DOHH2 (cell line): ENCODE data around the gene CLCA2.

Experiments
- H3F3A ChIP-seq: fragments of 200-600 bp; sonication (generic), shearing (Covaris generic); 2 replicates; pipeline ENCODE4 v1.6.0; 2016; ENCODE audit warnings: antibody characterized with exemption, mild to moderate bottlenecking; ENCODE audit not compliant: control insufficient read depth, insufficient read depth
- H3K27ac ChIP-seq: fragments of 200-600 bp; sonication (generic); 2 replicates; pipeline ENCODE4 v1.5.1; 2014; ENCODE audit warnings: low read depth, mild to moderate bottlenecking, low read length, moderate library complexity
- H3K27me3 ChIP-seq: fragments of 200-600 bp; sonication (generic); 2 replicates; pipeline ENCODE4 v1.6.1; 2014; ENCODE audit warnings: mild to moderate bottlenecking, low read length, mixed read lengths; ENCODE audit not compliant: control insufficient read depth
- H3K36me3 ChIP-seq: fragments of 200-600 bp; sonication (generic); 2 replicates; pipeline ENCODE4 v1.6.1; 2014; ENCODE audit warnings: mild to moderate bottlenecking, low read length, moderate library complexity, mixed read lengths; ENCODE audit not compliant: control insufficient read depth
- H3K4me1 ChIP-seq: fragments of 200-600 bp; sonication (generic); 2 replicates; pipeline ENCODE4 v1.6.1; 2014; ENCODE audit warnings: mild to moderate bottlenecking, low read length, mixed read lengths; ENCODE audit not compliant: control insufficient read depth
- H3K4me2 ChIP-seq: fragments of 200-600 bp; sonication (generic); 2 replicates; pipeline ENCODE4 v1.6.0; 2014; ENCODE audit warnings: mild to moderate bottlenecking, low read length, moderate library complexity
- H3K4me3 ChIP-seq: fragments of 200-600 bp; sonication (generic); 2 replicates; pipeline ENCODE4 v1.5.1; 2014; ENCODE audit warnings: mild to moderate bottlenecking, low read length, mixed read lengths
- H3K79me2 ChIP-seq: fragments of 200-600 bp; sonication (generic); 2 replicates; pipeline ENCODE4 v1.6.1; 2014; ENCODE audit warnings: mild to moderate bottlenecking, low read length, mixed read lengths; ENCODE audit not compliant: control insufficient read depth
- H3K9me2 ChIP-seq: fragments of 200-600 bp; sonication (generic); replicated peaks from 2 replicates; pipeline ENCODE4 v1.6.1; 2014; ENCODE audit warnings: mild to moderate bottlenecking, low read length, mixed read lengths; ENCODE audit not compliant: control insufficient read depth
- H3K9me3 ChIP-seq: fragments of 200-600 bp; sonication (generic); 2 replicates; pipeline ENCODE4 v1.6.1; 2014; ENCODE audit warnings: antibody characterized with exemption, low read length, mixed read lengths; ENCODE audit not compliant: control insufficient read depth, insufficient read depth
- H4K20me1 ChIP-seq: fragments of 200-600 bp; sonication (generic); 2 replicates; pipeline ENCODE4 v1.6.0; 2014; ENCODE audit warnings: low read depth, mild to moderate bottlenecking, antibody characterized with exemption, low read length, moderate library complexity; ENCODE audit not compliant: control insufficient read depth, insufficient read depth
- CTCF ChIP-seq: fragments of 200-600 bp; sonication (generic); IDR thresholded peaks from one replicate; pipeline ENCODE4 v1.5.1; 2014; ENCODE audit warnings: antibody characterized with exemption, mild to moderate bottlenecking, low read depth, low read length; ENCODE audit not compliant: poor library complexity, severe bottlenecking
- EZH2phosphoT487 ChIP-seq: fragments of 200-600 bp; sonication (generic); IDR thresholded peaks from 2 replicates; pipeline ENCODE4 v1.6.1; 2017; ENCODE audit warnings: borderline replicate concordance, mild to moderate bottlenecking, antibody characterized with exemption, low read length, moderate library complexity, mixed read lengths

CLCA2 gene

DNA sequence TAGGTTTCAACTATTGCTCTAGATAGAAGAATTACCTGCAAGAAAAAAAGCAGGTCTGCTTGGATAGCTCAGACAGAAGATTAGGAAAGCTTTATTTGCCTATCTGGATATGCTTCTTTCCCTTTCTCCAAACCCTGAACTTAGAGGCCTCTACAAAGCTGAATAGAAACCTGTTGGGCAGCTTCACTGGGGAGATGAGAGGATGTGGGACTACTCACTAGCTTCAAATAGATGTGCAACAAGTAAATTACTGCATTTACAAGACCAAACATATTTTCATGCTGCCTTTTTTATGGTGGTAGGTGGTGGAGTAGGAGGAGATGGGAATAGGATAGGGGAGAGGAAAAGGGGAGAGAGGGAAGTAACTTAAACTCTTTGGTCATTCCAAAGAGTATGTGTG, 6.4 kb downstream of the CLCA2 start:
- H3F3A ChIP-seq: no peaks in the 10 kb centered on the region
- no peaks in the 10 kb centered on the region for H3K79me2 ChIP-seq
- no peaks in the 10 kb centered on the region for H3K9me3 ChIP-seq
- H4K20me1 ChIP-seq: no peaks in the 10 kb centered on the region
- TF ChIP-seq CTCF (no peak), EZH2phosphoT487 (no peak)
- peaks cover 7% of the 10 kb centered on the region for H3K27me3 ChIP-seq
- H3K4me1 ChIP-seq: no peaks in the 10 kb centered on the region
- H3K4me2 ChIP-seq: no peak overlapping the region
- H3K4me3 ChIP-seq: no peak overlapping the region
- no peak overlapping the region for H3K27ac ChIP-seq
- H3K9me2 ChIP-seq: no peaks in the 10 kb centered on the region
- no peaks in the 10 kb centered on the region for H3K36me3 ChIP-seq

DNA sequence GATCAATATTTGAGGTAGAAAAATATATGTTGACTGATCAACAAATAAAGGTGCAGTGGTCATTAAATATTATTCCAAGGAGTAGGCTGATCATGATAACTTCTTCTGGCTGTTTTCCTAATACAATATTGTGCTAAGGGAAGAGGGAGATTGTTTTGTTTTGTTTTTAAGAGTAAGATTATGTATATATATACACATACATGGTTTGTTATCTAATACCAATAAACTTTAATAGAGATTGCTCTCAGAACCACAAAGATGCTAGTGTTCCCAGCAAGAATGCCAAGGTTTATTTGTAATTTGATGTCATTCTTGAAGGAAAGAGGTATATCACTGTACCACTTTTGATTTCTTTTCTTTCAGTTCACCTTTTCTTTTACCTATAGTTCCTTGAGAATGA, 10.1 kb downstream of the CLCA2 start:
- Histone ChIP-seq H4K20me1 (no peaks in the 10 kb centered on the region), H3K4me2 (no peak overlapping the region), H3K27ac (no peak overlapping the region), H3K36me3 (no peaks in the 10 kb centered on the region), H3K4me3 (no peak overlapping the region), H3K27me3 (peaks cover 4% of the 10 kb centered on the region), H3K4me1 (no peaks in the 10 kb centered on the region), H3K9me3 (no peaks in the 10 kb centered on the region), H3K79me2 (no peaks in the 10 kb centered on the region), H3K9me2 (no peaks in the 10 kb centered on the region), H3F3A (no peaks in the 10 kb centered on the region)
- no peak for TF ChIP-seq CTCF
- TF ChIP-seq EZH2phosphoT487: no peak

DNA sequence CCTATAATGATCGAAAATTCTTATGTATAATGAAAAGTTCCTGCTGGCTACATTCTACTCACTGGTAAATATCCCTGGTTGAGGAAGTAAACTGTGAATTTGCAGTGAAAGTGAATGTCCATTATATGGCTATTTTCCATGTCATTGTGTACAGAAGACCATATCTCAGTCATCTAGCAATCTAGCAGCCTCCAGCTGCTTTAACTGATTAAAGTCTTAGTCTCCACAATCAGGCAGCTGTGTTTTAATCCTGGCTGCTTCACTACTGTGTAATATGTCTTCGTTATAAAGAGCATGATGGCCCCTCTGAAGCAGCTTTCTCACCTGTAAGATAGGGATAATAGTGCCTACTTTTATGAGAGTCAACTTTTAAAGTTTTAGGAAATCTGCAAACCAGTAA, 11.4 kb downstream of the CLCA2 start:
- no peak overlapping the region for H3K4me3 ChIP-seq
- no peaks in the 10 kb centered on the region for H3K79me2 ChIP-seq
- H4K20me1 ChIP-seq: no peaks in the 10 kb centered on the region
- H3K9me3 ChIP-seq: no peaks in the 10 kb centered on the region
- H3K36me3 ChIP-seq: no peaks in the 10 kb centered on the region
- H3K4me1 ChIP-seq: no peaks in the 10 kb centered on the region
- H3K27me3 ChIP-seq: peaks cover 6% of the 10 kb centered on the region
- no peak overlapping the region for H3K27ac ChIP-seq
- H3K9me2 ChIP-seq: no peaks in the 10 kb centered on the region
- no peak overlapping the region for H3K4me2 ChIP-seq
- TF ChIP-seq CTCF (no peak), EZH2phosphoT487 (no peak)
- no peaks in the 10 kb centered on the region for H3F3A ChIP-seq

DNA sequence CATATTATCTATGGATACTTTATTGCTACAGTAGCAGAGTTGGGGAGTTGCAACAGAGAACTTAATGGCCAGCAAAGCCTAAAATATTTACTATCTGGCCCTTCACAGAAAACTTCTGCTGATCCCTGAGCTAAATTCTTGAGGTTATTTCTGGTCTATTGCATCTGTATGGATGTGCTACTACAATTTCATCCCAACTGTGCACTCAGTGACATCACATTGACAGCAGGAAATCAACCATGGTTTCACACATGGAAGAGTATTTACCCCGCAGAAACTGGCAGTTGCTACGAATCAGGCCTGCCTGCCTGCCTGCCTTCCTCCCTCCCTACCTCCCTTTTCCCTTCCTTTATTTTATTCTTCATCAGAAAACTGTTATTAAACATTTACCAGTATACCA, 12.1 kb downstream of the CLCA2 start:
- H3K79me2 ChIP-seq: no peaks in the 10 kb centered on the region
- no peaks in the 10 kb centered on the region for H3K36me3 ChIP-seq
- no peak overlapping the region for H3K4me3 ChIP-seq
- TF ChIP-seq EZH2phosphoT487 (no peak), CTCF (no peak)
- H3K27ac ChIP-seq: no peak overlapping the region
- no peaks in the 10 kb centered on the region for H4K20me1 ChIP-seq
- H3F3A ChIP-seq: no peaks in the 10 kb centered on the region
- H3K4me1 ChIP-seq: no peaks in the 10 kb centered on the region
- no peaks in the 10 kb centered on the region for H3K9me3 ChIP-seq
- H3K27me3 ChIP-seq: peaks cover 6% of the 10 kb centered on the region
- H3K9me2 ChIP-seq: no peaks in the 10 kb centered on the region
- no peak overlapping the region for H3K4me2 ChIP-seq
